ENCODE data around the gene TWIST2. TPM values are rescaled to one million over a fixed set of nuclear protein-coding genes. Genes with fewer than 3 reads are reported as not detected.

TWIST2 gene
- total RNA-seq, 1 donor from 2014 or later, result 12.9 TPM

GRCh38 chr2:238955648-238956531 lies 108.0 kb downstream of the TWIST2 start:
- no peak for DNase-seq (ENCODE audit: low spot score)

GRCh38 chr2:238956676-238957075 lies 108.8 kb downstream of the TWIST2 start:
- DNase-seq (ENCODE audit: low spot score), result no peak
